Neural crest cell (in vitro differentiated cells): ENCODE results near the gene MATN4. TPM values are rescaled to one million over a fixed set of nuclear protein-coding genes. Genes with fewer than 3 reads are reported as not detected.

Experiments used
- DNase-seq: peaks from one replicate; pipeline ENCODE4 v3.0.0; 2021; ENCODE audit warnings: low read depth, mixed read lengths, low spot score
- H3K27ac Mint-ChIP-seq: one replicate; pipeline ENCODE4 v1.8.0; 2021; ENCODE audit warnings: mild to moderate bottlenecking, mixed read lengths; ENCODE audit not compliant: unreplicated experiment
- H3K27me3 Mint-ChIP-seq: 2 replicates; pipeline ENCODE4 v1.8.0; 2021; ENCODE audit warnings: low read depth, mild to moderate bottlenecking, mixed read lengths
- H3K36me3 Mint-ChIP-seq: 2 replicates; pipeline ENCODE4 v1.8.0; 2021; ENCODE audit warnings: low read depth, mild to moderate bottlenecking, mixed read lengths
- H3K4me1 Mint-ChIP-seq: 2 replicates; pipeline ENCODE4 v1.8.0; 2021; ENCODE audit warnings: mixed read lengths
- H3K4me3 Mint-ChIP-seq: one replicate; pipeline ENCODE4 v1.8.0; 2021; ENCODE audit warnings: mild to moderate bottlenecking, mixed read lengths
- H3K9me3 Mint-ChIP-seq: 2 replicates; pipeline ENCODE4 v1.8.0; 2021; ENCODE audit warnings: mixed read lengths
- total RNA-seq: library from RNA; stranded (reverse); gene quantifications from 2 replicates; pipeline ENCODE4 v1.2.1, GENCODE V29; 2021
- TF ChIP-seq, protein P1 (sequence below): fragments of 200-600 bp; sonication (generic); conservative IDR thresholded peaks from 2 replicates; pipeline ENCODE4 v1.5.0; 2021; ENCODE audit warnings: antibody characterized with exemption, mild to moderate bottlenecking

MATN4 gene
- total RNA-seq, 1 donor from 2014 or later, result not detected

DNA sequence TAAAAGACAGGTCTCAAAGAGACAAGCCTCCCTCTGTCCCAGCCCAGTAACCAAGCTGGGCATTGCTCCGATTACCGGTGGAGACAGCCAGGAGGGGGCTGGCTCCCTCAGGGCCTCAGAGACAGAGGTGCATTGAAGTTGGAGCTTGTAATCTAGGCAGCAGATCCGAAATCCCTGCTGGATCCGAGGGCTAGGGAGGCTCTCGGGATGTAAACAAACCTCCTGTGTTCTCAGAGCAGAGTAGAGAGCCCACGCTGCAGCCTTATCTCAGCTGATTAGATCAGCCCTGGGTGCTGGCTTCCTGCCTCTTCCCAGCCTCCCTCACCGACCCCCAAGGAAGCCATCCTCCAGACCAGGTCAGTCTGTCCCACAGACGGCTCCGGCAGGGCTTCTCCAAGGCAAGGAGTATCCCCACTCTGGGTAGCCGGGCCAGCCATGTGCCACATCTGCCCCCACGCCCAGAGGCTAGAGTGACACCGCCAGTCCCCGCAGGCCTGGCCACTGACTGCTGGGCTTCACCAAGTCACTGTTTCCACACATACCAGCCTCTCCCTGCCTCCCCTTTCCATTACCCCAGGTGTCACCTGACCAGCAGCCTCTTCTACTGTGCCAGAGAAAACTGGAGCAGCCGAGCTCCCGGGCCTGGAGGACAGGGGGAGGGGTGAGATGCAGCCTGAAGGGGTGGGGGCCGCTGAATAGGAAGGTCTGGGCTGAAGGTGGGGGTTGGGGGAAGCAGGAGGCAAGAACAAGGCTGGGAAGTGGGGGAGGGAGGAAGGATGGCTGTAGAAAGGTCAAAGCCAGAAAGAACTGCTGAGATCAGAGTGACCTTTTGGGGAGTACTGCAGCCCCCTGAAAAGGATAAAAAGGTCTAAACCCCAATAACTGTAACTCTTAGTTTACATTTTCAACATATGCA is 34.1 kb upstream of the MATN4 start:
- H3K4me3 Mint-ChIP-seq, result no peak overlapping the region
- no peaks in the 10 kb centered on the region for H3K9me3 Mint-ChIP-seq
- peaks cover 39% of the 10 kb centered on the region for H3K4me1 Mint-ChIP-seq
- no peaks in the 10 kb centered on the region for H3K36me3 Mint-ChIP-seq
- H3K27ac Mint-ChIP-seq, result peak overlapping the region; percentile 27
- peaks cover 3% of the 10 kb centered on the region for H3K27me3 Mint-ChIP-seq
- DNase-seq, result no peak
- TF ChIP-seq, protein P1, sequence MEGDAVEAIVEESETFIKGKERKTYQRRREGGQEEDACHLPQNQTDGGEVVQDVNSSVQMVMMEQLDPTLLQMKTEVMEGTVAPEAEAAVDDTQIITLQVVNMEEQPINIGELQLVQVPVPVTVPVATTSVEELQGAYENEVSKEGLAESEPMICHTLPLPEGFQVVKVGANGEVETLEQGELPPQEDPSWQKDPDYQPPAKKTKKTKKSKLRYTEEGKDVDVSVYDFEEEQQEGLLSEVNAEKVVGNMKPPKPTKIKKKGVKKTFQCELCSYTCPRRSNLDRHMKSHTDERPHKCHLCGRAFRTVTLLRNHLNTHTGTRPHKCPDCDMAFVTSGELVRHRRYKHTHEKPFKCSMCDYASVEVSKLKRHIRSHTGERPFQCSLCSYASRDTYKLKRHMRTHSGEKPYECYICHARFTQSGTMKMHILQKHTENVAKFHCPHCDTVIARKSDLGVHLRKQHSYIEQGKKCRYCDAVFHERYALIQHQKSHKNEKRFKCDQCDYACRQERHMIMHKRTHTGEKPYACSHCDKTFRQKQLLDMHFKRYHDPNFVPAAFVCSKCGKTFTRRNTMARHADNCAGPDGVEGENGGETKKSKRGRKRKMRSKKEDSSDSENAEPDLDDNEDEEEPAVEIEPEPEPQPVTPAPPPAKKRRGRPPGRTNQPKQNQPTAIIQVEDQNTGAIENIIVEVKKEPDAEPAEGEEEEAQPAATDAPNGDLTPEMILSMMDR, result no peak

DNA sequence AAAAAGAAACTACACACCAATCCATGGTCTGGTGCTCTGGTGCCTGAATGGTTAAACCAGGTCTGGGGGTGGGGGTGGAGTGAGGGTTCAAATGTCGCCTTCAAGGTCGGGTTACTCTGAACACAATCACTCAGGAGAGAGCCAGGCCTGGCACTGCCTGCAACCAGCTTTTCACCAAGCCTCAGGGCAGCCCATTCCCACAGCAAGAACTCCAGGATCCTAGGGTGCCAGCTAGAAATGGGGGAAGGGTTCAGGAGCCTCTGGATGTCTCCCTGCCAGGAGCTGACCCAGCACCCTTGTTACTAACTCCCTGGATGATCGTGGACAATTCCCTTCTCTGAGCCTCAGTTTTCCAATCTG is 33.5 kb upstream of the MATN4 start:
- Mint-ChIP-seq H3K27ac (no peak overlapping the region), H3K4me3 (no peak overlapping the region), H3K4me1 (peaks cover 32% of the 10 kb centered on the region), H3K27me3 (no peaks in the 10 kb centered on the region), H3K36me3 (no peaks in the 10 kb centered on the region), H3K9me3 (no peaks in the 10 kb centered on the region)
- no peak for DNase-seq
- TF ChIP-seq, protein P1, result no peak

DNA sequence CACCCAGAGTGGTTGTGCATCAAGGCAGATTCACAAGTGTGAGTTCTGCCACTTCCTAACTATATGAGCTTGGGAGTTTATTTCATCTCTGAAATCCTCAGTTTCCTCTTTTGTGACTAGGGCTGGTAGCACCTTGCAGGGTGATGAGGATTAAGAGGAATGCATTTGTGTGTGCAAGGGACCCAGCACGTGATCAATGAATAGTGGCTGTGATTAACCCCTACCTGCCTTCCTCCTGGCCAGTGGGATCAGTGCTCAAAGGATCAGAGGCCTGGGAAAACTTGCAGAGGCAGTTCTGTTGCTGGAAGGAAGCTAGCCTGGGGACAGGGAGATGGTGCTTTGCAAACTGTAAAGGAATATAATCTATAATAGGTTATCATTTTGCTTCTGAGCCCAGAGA is 32.9 kb upstream of the MATN4 start:
- TF ChIP-seq, protein P1, result no peak
- no peak for DNase-seq
- H3K27ac Mint-ChIP-seq, result no peak overlapping the region
- peaks cover 30% of the 10 kb centered on the region for H3K4me1 Mint-ChIP-seq
- H3K9me3 Mint-ChIP-seq, result no peaks in the 10 kb centered on the region
- H3K27me3 Mint-ChIP-seq, result no peaks in the 10 kb centered on the region
- H3K36me3 Mint-ChIP-seq, result no peaks in the 10 kb centered on the region
- H3K4me3 Mint-ChIP-seq, result peak overlapping the region; percentile 27

DNA sequence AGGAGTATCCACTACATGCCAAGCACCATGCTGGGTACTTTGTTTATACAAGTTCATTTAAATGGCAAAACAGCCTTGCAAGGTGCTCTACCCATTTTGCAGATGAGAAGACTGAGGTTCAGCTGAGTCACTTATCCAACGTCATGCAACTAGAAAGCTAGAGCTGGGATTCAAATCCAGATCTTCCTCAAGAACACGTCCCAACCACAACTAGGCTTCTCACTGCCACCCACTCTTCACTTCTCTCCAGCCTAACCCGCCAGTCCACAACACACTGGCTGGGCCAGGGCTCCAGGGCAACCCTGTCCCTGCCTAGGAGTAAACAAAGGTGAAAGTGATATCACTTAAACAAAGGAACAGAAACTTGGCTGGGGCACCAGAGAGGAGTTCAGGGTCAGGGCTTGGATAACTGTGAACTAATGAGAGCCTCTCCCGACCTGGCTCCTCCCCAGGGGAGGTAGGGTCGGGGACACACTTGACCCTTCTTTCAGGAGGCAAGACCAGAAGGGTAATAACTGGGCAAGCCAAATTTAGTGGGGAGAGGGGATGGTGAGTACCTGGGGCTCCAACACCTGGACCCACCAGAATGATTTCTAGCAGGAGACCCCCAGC is 32.2 kb upstream of the MATN4 start:
- DNase-seq, result no peak
- Mint-ChIP-seq H3K36me3 (no peaks in the 10 kb centered on the region), H3K4me1 (peaks cover 30% of the 10 kb centered on the region), H3K4me3 (no peak overlapping the region), H3K9me3 (no peaks in the 10 kb centered on the region), H3K27me3 (no peaks in the 10 kb centered on the region), H3K27ac (no peak overlapping the region)
- TF ChIP-seq, protein P1, result no peak

DNA sequence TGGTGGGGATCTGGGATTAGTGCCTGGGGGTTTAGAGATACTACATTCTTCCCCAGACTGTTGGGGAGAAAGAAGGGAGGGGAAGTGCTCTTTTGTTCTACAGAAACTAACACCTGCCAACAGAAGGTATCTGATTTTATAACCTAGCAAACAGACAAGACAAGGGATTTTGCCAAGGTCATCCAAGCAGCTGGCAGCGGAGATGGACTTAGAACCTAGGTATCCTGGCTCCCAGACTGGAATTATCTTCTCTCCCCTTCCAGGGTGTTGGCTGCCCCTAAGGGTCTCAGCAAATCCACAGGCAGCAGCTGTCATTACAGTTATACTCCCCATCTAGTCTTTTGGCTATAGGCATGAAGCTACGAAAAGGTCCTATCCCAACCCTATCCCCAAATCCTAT is 31.7 kb upstream of the MATN4 start:
- no peaks in the 10 kb centered on the region for H3K27me3 Mint-ChIP-seq
- H3K27ac Mint-ChIP-seq, result no peak overlapping the region
- H3K9me3 Mint-ChIP-seq, result no peaks in the 10 kb centered on the region
- DNase-seq, result no peak
- H3K4me1 Mint-ChIP-seq, result peaks cover 27% of the 10 kb centered on the region
- no peaks in the 10 kb centered on the region for H3K36me3 Mint-ChIP-seq
- no peak overlapping the region for H3K4me3 Mint-ChIP-seq
- TF ChIP-seq, protein P1, result no peak
